Midbrain (tissue), 1 donor: ENCODE results near the gene EMC7.

Experiments used
- DNase-seq: peaks from one replicate; lab custom pipeline; 2025; lab: John Stamatoyannopoulos, UW

EMC7 gene

GRCh38 chr15:34038023-34038870, 63.4 kb downstream of the EMC7 start:
- peak; percentile 81 for DNase-seq
